ENCODE data around the gene DNMT3L.

DNMT3L gene

GRCh38 chr21:44282370-44282769 is 20.7 kb upstream of the DNMT3L start:
- no peak for TF ChIP-seq MYC (IDR thresholded peaks at IDR 0.05; ENCODE audit: low read depth, low read length)
- no peak for TF ChIP-seq POLR2A (IDR thresholded peaks at IDR 0.05; ENCODE audit: extremely low read depth, insufficient read length)
- no peak for TF ChIP-seq CTCF (IDR thresholded peaks at IDR 0.05; ENCODE audit: low read depth, low read length)
- TF ChIP-seq MAX (IDR thresholded peaks at IDR 0.05; ENCODE audit: low read depth, low read length): no peak
- H3K4me3 ChIP-seq (ENCODE audit: low read depth, low read length): no peak overlapping the region
- DNase-seq (ENCODE audit: low read depth): no peak

- TF ChIP-seq MYC (IDR thresholded peaks at IDR 0.05; ENCODE audit: low read depth, low read length) (no peak), POLR2A (IDR thresholded peaks at IDR 0.05; ENCODE audit: extremely low read depth, insufficient read length) (no peak), CTCF (IDR thresholded peaks at IDR 0.05; ENCODE audit: low read depth, low read length) (no peak), MAX (IDR thresholded peaks at IDR 0.05; ENCODE audit: low read depth, low read length) (no peak)
Observed at GRCh38 chr21:44281801-44282200, 20.1 kb upstream of the DNMT3L start.

GRCh38 chr21:44279354-44280260 is 17.9 kb upstream of the DNMT3L start:
- no peak for DNase-seq (ENCODE audit: low read depth)
- no peak overlapping the region for H3K4me3 ChIP-seq (ENCODE audit: low read depth, low read length)
- TF ChIP-seq POLR2A (IDR thresholded peaks at IDR 0.05; ENCODE audit: extremely low read depth, insufficient read length): no peak
- TF ChIP-seq MYC (IDR thresholded peaks at IDR 0.05; ENCODE audit: low read depth, low read length): no peak
- no peak for TF ChIP-seq MAX (IDR thresholded peaks at IDR 0.05; ENCODE audit: low read depth, low read length)
- no peak for TF ChIP-seq CTCF (IDR thresholded peaks at IDR 0.05; ENCODE audit: low read depth, low read length)

More at GRCh38 chr21:44281801-44282200, 20.1 kb upstream of the DNMT3L start:
- H3K4me3 ChIP-seq (ENCODE audit: low read depth, low read length): no peak overlapping the region
- DNase-seq (ENCODE audit: low read depth): no peak

GRCh38 chr21:44275041-44275440 is 13.3 kb upstream of the DNMT3L start:
- no peak for DNase-seq (ENCODE audit: low read depth)
- TF ChIP-seq MAX (IDR thresholded peaks at IDR 0.05; ENCODE audit: low read depth, low read length): no peak

GRCh38 chr21:44273046-44273445 is 11.3 kb upstream of the DNMT3L start:
- H3K4me3 ChIP-seq (ENCODE audit: low read depth, low read length): no peak overlapping the region
- no peak for DNase-seq (ENCODE audit: low read depth)
- TF ChIP-seq MYC (IDR thresholded peaks at IDR 0.05; ENCODE audit: low read depth, low read length) (no peak), CTCF (IDR thresholded peaks at IDR 0.05; ENCODE audit: low read depth, low read length) (no peak), POLR2A (IDR thresholded peaks at IDR 0.05; ENCODE audit: extremely low read depth, insufficient read length) (no peak), MAX (IDR thresholded peaks at IDR 0.05; ENCODE audit: low read depth, low read length) (no peak)

More at GRCh38 chr21:44275041-44275440, 13.3 kb upstream of the DNMT3L start:
- no peak overlapping the region for H3K4me3 ChIP-seq (ENCODE audit: low read depth, low read length)

GRCh38 chr21:44272284-44272858 is 10.7 kb upstream of the DNMT3L start:
- DNase-seq (ENCODE audit: low read depth): no peak

More at GRCh38 chr21:44272284-44272858, 10.7 kb upstream of the DNMT3L start:
- no peak for TF ChIP-seq POLR2A (IDR thresholded peaks at IDR 0.05; ENCODE audit: extremely low read depth, insufficient read length)
- no peak for TF ChIP-seq MAX (IDR thresholded peaks at IDR 0.05; ENCODE audit: low read depth, low read length)
- TF ChIP-seq CTCF (IDR thresholded peaks at IDR 0.05; ENCODE audit: low read depth, low read length): no peak
- no peak for TF ChIP-seq MYC (IDR thresholded peaks at IDR 0.05; ENCODE audit: low read depth, low read length)
- H3K4me3 ChIP-seq (ENCODE audit: low read depth, low read length): no peak overlapping the region
